Prostate gland (tissue), 2 donors: ENCODE data around the gene FOLR2. TPM values are rescaled to one million over a fixed set of nuclear protein-coding genes. Genes with fewer than 3 reads are reported as not detected.

ENCODE experiments used
- DNase-seq: peaks from one replicate; pipeline ENCODE4 v3.0.0-alpha.2; 2019; ENCODE audit warnings: low spot score
- H3K27ac ChIP-seq, 2 donors: fragments of 200-600 bp; sonication (generic); 2 replicates each; pipeline ENCODE4 v1.5.1; 2017 to 2019
- H3K27me3 ChIP-seq: fragments of 200-600 bp; sonication (generic); replicated peaks from 2 replicates; pipeline ENCODE4 v1.5.1; 2019; ENCODE audit not compliant: insufficient read depth
- H3K36me3 ChIP-seq, 2 donors: fragments of 200-600 bp; sonication (generic); 1 replicate in 1 of 2; 2 replicates in 1 of 2; pipeline versions ENCODE4 v1.5.1 to v1.8.1; 2017 to 2019
- H3K4me1 ChIP-seq: fragments of 200-600 bp; sonication (generic); replicated peaks from 2 replicates; pipeline ENCODE4 v1.5.1; 2019
- H3K4me3 ChIP-seq, 2 donors: fragments of 200-600 bp; sonication (generic); 2 replicates each; pipeline ENCODE4 v1.5.1; 2017 to 2019
- H3K9me3 ChIP-seq: fragments of 200-600 bp; sonication (generic); 2 replicates; pipeline ENCODE4 v1.5.1; 2017
- POLR2A ChIP-seq: fragments of 450-650 bp; IDR thresholded peaks from one replicate; pipeline ENCODE4 v1.6.1; 2016; ENCODE audit warnings: antibody characterized with exemption, mild to moderate bottlenecking
- POLR2AphosphoS5 ChIP-seq: sonication (generic); formaldehyde crosslinking; IDR thresholded peaks from one replicate; pipeline ENCODE4 v1.6.1; 2017; ENCODE audit warnings: antibody characterized with exemption
- WGBS: methylation state at CpG from one replicate; pipeline ENCODE4 v1.1.5; 2018; 5-methylcytosine and 5-hydroxymethylcytosine counted together
- intact Hi-C: fragments of 100-400 bp; cut with DNase I; formaldehyde crosslinking; loops from one replicate; pipeline ENCODE4 v1.14.2; 2022
- total RNA-seq, 2 donors: library from RNA; depleted of rRNA; stranded (reverse); fragments of >200 nt; gene quantifications; one replicate each; pipeline ENCODE4 v1.1.0, GENCODE V29; 2016
- TF ChIP-seq, protein P1 (sequence below), 4 experiments: fragments of 200-600 bp in 2 of 4; fragments of 450-650 bp in 2 of 4; sonication (generic) in 2 of 4; IDR thresholded peaks; 1 replicate in 3 of 4; 2 replicates in 1 of 4; pipeline ENCODE4 v1.5.1; 2016 to 2019; ENCODE audit warnings: antibody characterized with exemption in 4 of 4, mild to moderate bottlenecking in 2 of 4, moderate library complexity in 2 of 4

FOLR2 gene
- total RNA-seq, 2 donors from 2014 or later: 0.87 to 23.9 TPM

DNA sequence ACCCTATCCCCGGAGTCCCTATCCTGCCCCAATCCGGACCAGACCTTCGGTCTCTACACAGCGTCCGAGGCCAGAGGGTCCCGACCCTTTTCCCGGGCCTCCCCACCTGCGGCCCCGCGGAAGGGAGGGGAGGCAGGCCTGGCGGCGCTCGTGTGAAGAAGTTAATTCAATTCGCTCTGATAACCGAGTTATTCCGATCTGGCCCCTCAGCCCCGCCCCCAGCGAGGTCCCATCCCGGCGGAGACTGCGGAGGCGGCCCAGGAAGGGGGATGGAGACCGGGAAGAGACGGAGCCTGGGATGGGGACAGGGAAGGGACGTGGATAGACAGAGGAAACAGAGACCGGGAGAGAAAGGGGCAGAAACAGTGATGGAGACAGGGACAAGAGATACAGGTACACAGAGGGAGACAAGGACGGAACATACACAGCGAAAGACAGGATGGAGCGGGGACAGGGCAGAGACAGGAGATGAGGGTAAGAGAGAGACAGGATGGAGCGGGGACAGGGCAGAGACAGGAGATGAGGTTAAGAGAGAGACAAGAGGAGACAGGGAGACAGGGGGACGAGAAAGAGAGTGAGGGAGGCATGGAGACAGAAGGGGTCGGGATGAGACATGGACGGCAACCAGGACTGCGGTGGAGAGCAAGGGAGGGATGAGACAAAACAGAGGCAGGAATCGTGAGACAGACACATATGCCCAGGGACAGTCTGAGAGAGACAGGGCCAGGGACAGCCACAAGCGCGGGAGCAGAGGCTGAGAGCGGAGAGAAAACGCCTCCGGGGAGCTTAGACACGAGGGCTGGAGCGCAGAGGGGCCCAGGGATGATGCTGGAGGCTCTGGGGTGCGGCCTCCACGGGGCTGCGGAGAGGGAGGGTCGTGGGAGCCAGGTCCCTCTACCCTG is 28.0 kb downstream of the FOLR2 start:
- H3K9me3 ChIP-seq: no peaks in the 10 kb centered on the region
- intact Hi-C loops: no loop called here
- no peak overlapping the region for H3K27ac ChIP-seq
- peaks cover 23% of the 10 kb centered on the region for H3K27me3 ChIP-seq
- TF ChIP-seq POLR2A: no peak
- TF ChIP-seq, protein P1, sequence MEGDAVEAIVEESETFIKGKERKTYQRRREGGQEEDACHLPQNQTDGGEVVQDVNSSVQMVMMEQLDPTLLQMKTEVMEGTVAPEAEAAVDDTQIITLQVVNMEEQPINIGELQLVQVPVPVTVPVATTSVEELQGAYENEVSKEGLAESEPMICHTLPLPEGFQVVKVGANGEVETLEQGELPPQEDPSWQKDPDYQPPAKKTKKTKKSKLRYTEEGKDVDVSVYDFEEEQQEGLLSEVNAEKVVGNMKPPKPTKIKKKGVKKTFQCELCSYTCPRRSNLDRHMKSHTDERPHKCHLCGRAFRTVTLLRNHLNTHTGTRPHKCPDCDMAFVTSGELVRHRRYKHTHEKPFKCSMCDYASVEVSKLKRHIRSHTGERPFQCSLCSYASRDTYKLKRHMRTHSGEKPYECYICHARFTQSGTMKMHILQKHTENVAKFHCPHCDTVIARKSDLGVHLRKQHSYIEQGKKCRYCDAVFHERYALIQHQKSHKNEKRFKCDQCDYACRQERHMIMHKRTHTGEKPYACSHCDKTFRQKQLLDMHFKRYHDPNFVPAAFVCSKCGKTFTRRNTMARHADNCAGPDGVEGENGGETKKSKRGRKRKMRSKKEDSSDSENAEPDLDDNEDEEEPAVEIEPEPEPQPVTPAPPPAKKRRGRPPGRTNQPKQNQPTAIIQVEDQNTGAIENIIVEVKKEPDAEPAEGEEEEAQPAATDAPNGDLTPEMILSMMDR (IDR thresholded peaks at IDR 0.05): no peak
- TF ChIP-seq POLR2AphosphoS5: no peak
- DNase-seq: no peak
- no peaks in the 10 kb centered on the region for H3K4me1 ChIP-seq
- WGBS: 18% methylated on average over 45 of the region's 46 CpGs
- no peak overlapping the region for H3K4me3 ChIP-seq
- no peaks in the 10 kb centered on the region for H3K36me3 ChIP-seq

DNA sequence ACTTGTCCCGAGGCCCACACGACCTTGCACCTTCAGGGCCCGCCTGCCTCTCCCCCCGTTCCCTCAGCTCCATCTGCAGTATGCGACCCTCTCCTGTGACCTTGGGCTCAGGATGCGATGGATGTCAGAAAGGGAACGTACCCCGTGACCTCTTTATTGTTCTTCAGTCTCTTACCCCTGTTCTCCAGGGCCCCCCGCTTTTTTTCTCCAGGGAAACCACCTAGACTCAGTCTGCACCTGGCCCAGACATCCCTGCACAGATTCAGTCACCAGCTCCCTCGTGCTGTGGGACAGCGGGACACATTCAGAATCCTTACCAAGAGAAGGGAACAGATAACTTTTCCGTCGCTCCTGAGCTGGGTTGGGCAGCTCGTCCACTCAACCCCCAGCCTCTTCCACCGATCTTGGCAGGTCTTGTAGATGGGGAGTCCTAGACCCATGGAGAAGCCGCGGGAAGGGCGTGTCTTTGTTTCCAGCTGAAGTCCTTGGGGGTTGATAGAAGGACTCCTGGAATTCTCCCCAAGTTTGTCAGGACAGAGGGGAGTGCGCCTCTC is 28.7 kb downstream of the FOLR2 start:
- intact Hi-C loops: no loop called here
- H3K27ac ChIP-seq: no peak overlapping the region

DNA sequence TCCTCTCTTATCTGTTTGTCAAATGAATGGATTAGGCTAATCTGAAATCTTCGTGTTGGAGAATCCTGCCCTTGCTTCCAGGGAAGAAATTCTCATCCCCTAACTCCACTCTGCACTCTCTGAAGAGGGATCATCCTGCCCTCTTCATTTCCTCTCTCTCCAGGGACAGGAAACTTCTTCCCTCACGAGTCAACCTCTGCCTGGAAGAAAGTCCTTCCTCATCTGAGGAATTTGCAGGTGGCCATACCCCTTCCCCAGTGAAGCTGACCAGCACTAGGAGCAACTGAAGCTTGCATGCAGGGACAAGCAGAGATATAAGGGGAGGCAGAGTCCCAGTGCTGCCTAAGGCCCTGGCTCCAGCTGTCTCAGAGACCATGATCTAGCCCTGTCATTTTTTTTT is 31.0 kb downstream of the FOLR2 start:
- Histone ChIP-seq H3K27me3 (peaks cover 23% of the 10 kb centered on the region), H3K27ac (no peak overlapping the region), H3K36me3 (no peaks in the 10 kb centered on the region), H3K4me1 (no peaks in the 10 kb centered on the region), H3K9me3 (no peaks in the 10 kb centered on the region), H3K4me3 (no peak overlapping the region)
- WGBS: 50% methylated on average over 2 of the region's 2 CpGs
- DNase-seq: no peak
- TF ChIP-seq, protein P1 (IDR thresholded peaks at IDR 0.05): no peak
- no peak for TF ChIP-seq POLR2AphosphoS5
- TF ChIP-seq POLR2A: no peak
- intact Hi-C loops: no loop called here

More for the DNA sequence above, 28.7 kb downstream of the FOLR2 start:
- no peaks in the 10 kb centered on the region for H3K4me1 ChIP-seq
- no peak for DNase-seq
- peaks cover 23% of the 10 kb centered on the region for H3K27me3 ChIP-seq
- no peaks in the 10 kb centered on the region for H3K9me3 ChIP-seq
- TF ChIP-seq, protein P1 (IDR thresholded peaks at IDR 0.05): no peak
- TF ChIP-seq POLR2A: no peak
- no peak for TF ChIP-seq POLR2AphosphoS5
- 34% methylated on average over 19 of the region's 19 CpGs for WGBS
- no peak overlapping the region for H3K4me3 ChIP-seq
- no peaks in the 10 kb centered on the region for H3K36me3 ChIP-seq

DNA sequence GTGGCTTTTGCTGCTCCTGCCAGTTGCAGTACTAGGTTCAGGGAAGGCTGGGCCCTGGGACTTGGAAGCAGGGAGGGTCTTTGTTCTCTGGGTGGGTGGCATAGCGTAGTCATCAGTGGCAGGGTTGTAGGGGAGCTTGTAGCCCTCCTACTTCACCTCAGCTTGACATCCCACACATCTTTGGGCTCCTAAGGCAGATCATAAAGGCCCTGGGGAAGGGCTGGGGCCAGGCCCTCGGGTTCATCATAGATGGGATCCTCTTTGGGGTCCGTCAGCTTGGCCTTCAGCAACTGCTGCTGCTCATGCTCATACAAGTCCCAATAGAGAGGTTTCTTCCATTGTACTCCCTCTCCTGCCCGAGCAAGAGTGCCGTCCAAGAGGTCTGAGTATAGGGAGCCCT is 33.4 kb downstream of the FOLR2 start:
- H3K36me3 ChIP-seq: no peaks in the 10 kb centered on the region
- no peak overlapping the region for H3K4me3 ChIP-seq
- TF ChIP-seq POLR2AphosphoS5 (no peak), POLR2A (no peak)
- TF ChIP-seq, protein P1 (IDR thresholded peaks at IDR 0.05): no peak
- 95% methylated on average over 5 of the region's 5 CpGs for WGBS
- H3K9me3 ChIP-seq: no peaks in the 10 kb centered on the region
- DNase-seq: no peak
- H3K4me1 ChIP-seq: no peaks in the 10 kb centered on the region
- intact Hi-C loops: no loop called here
- no peak overlapping the region for H3K27ac ChIP-seq
- peaks cover 3% of the 10 kb centered on the region for H3K27me3 ChIP-seq
